ENCODE data around the gene RFXANK. TPM values are rescaled to one million over a fixed set of nuclear protein-coding genes. Genes with fewer than 3 reads are reported as not detected.

Gene RFXANK
- polyA plus RNA-seq, 1 experiment = 53.3 TPM

DNA sequence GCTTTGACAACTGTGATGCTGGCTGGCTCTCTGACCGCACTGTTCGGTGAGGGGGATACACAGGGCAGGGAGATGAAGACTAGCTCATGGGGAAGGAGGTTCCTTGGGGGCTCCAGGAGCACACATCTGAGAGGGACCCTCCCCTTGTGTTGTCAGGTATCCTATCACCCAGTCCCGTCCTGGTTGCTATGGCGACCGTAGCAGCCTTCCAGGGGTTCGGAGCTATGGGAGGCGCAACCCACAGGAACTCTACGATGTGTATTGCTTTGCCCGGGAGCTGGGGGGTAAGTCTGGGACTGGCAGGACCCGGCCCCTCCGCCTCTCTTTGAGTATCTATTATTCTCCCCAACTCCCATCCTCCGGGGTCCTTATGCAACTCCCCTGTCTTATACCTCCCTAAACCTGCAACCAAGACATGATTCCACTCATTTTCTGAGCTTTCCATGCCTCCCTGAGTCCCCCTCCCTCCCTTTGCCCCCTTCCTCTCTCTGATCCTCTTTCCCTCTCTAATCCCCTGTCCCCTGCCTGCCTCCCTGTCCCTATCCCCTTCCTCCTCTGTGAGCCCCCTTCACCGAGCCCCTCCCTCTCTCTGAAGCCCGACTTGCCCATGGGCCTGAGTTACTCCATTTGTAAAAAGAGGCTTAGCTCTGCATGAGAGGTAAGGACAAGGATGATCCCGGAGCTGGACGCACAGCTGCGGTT lies 32.2 kb downstream of the RFXANK start:
- CTCF ChIA-PET = no interaction called here
- no peaks in the 10 kb centered on the region for H3K9me3 ChIP-seq (ENCODE audit: control insufficient read depth, insufficient read depth, low read length)
- POLR2A ChIA-PET = no interaction called here
- H3K27me3 ChIP-seq (ENCODE audit: control insufficient read depth, insufficient read depth, low read length) = peaks cover 9% of the 10 kb centered on the region
- no peak overlapping the region for H3K4me3 ChIP-seq (ENCODE audit: low read depth, low read length)
- no peak for DNase-seq (ENCODE audit: low read depth, low spot score)
- no peak overlapping the region for H3K27ac ChIP-seq (ENCODE audit: low read depth, low read length)
- TF ChIP-seq, protein P1, sequence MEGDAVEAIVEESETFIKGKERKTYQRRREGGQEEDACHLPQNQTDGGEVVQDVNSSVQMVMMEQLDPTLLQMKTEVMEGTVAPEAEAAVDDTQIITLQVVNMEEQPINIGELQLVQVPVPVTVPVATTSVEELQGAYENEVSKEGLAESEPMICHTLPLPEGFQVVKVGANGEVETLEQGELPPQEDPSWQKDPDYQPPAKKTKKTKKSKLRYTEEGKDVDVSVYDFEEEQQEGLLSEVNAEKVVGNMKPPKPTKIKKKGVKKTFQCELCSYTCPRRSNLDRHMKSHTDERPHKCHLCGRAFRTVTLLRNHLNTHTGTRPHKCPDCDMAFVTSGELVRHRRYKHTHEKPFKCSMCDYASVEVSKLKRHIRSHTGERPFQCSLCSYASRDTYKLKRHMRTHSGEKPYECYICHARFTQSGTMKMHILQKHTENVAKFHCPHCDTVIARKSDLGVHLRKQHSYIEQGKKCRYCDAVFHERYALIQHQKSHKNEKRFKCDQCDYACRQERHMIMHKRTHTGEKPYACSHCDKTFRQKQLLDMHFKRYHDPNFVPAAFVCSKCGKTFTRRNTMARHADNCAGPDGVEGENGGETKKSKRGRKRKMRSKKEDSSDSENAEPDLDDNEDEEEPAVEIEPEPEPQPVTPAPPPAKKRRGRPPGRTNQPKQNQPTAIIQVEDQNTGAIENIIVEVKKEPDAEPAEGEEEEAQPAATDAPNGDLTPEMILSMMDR (IDR thresholded peaks at IDR 0.05; ENCODE audit: low read depth, low read length) = no peak

DNA sequence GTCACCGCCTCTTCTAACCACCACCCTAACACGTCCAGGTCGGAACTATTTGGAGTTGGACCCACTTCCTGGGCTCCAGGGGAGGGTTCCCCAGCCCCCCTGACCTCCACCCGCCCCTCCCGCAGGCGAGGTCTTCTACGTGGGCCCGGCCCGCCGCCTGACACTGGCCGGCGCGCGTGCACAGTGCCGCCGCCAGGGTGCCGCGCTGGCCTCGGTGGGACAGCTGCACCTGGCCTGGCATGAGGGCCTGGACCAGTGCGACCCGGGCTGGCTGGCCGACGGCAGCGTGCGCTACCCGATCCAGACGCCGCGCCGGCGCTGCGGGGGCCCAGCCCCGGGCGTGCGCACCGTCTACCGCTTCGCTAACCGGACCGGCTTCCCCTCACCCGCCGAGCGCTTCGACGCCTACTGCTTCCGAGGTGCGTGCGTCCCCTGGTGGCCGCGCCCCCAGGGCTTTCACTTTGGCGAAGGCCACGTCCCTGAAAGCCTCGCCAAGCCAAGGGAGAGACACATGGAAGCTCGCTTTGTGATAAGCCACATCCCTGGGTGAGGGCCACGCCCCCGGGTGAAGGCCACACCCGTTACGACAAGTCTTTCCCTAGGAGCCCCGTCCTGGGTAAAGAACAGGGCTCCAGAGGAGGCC lies 32.9 kb downstream of the RFXANK start:
- CTCF ChIA-PET = interaction anchor here (1.0 kb wide), 2 partner anchors 9 to 10 kb away, joined by 3 read pairs; no protein-coding TSS in a partner anchor
- no peak overlapping the region for H3K27ac ChIP-seq (ENCODE audit: low read depth, low read length)

DNA sequence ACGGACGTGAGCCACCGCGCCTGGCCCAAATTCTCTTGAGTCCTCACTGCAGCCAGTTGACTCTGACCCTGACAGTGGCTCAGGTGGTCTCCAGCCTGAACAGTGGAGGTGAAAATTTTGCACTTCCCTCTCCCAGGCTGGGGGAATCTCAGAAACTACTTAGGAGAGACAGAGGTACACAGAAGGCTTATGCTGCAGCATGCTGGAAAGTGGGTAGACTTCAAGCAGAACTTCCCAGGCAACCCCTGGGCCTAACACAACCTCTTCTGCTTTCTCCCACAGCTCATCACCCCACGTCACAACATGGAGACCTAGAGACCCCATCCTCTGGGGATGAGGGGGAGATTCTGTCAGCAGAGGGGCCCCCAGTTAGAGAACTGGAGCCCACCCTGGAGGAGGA lies 34.1 kb downstream of the RFXANK start:
- Histone ChIP-seq H3K27me3 (ENCODE audit: control insufficient read depth, insufficient read depth, low read length) (peaks cover 12% of the 10 kb centered on the region), H3K4me3 (ENCODE audit: low read depth, low read length) (no peak overlapping the region), H3K27ac (ENCODE audit: low read depth, low read length) (no peak overlapping the region), H3K9me3 (ENCODE audit: control insufficient read depth, insufficient read depth, low read length) (no peaks in the 10 kb centered on the region)
- CTCF ChIA-PET = interaction anchor here (1.0 kb wide), 1 partner anchor 8 kb away, joined by 3 read pairs; no protein-coding TSS in a partner anchor
- no peak for DNase-seq (ENCODE audit: low read depth, low spot score)
- POLR2A ChIA-PET = no interaction called here
- TF ChIP-seq, protein P1 (IDR thresholded peaks at IDR 0.05; ENCODE audit: low read depth, low read length) = no peak

More for the DNA sequence above, 32.9 kb downstream of the RFXANK start:
- POLR2A ChIA-PET = no interaction called here
- Histone ChIP-seq H3K4me3 (ENCODE audit: low read depth, low read length) (peak overlapping the region; percentile 25), H3K27me3 (ENCODE audit: control insufficient read depth, insufficient read depth, low read length) (peaks cover 9% of the 10 kb centered on the region), H3K9me3 (ENCODE audit: control insufficient read depth, insufficient read depth, low read length) (no peaks in the 10 kb centered on the region)
- DNase-seq (ENCODE audit: low read depth, low spot score) = peak; percentile 4
- TF ChIP-seq, protein P1 (IDR thresholded peaks at IDR 0.05; ENCODE audit: low read depth, low read length) = peak; percentile 70

DNA sequence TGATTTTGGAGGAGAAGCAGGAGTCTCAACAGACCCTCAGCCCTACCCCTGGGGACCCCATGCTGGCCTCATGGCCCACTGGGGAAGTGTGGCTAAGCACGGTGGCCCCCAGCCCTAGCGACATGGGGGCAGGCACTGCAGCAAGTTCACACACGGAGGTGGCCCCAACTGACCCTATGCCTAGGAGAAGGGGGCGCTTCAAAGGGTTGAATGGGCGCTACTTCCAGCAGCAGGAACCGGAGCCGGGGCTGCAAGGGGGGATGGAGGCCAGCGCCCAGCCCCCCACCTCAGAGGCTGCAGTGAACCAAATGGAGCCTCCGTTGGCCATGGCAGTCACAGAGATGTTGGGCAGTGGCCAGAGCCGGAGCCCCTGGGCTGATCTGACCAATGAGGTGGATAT lies 34.6 kb downstream of the RFXANK start:
- TF ChIP-seq, protein P1 (IDR thresholded peaks at IDR 0.05; ENCODE audit: low read depth, low read length) = no peak
- H3K27me3 ChIP-seq (ENCODE audit: control insufficient read depth, insufficient read depth, low read length) = peaks cover 13% of the 10 kb centered on the region
- no peak overlapping the region for H3K27ac ChIP-seq (ENCODE audit: low read depth, low read length)
- no peak for DNase-seq (ENCODE audit: low read depth, low spot score)
- ChIA-PET POLR2A (no interaction called here), CTCF (no interaction called here)
- no peaks in the 10 kb centered on the region for H3K9me3 ChIP-seq (ENCODE audit: control insufficient read depth, insufficient read depth, low read length)
- no peak overlapping the region for H3K4me3 ChIP-seq (ENCODE audit: low read depth, low read length)

DNA sequence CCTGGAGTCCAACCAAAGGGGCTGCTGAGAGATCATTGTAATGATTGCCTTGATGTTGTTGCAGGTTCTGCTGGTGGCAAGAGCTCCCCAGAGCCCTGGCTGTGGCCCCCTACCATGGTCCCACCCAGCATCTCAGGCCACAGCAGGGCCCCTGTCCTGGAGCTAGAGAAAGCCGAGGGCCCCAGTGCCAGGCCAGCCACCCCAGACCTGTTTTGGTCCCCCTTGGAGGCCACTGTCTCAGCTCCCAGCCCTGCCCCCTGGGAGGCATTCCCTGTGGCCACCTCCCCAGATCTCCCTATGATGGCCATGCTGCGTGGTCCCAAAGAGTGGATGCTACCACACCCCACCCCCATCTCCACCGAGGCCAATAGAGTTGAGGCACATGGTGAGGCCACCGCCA lies 35.2 kb downstream of the RFXANK start:
- TF ChIP-seq, protein P1 (IDR thresholded peaks at IDR 0.05; ENCODE audit: low read depth, low read length) = no peak
- Histone ChIP-seq H3K9me3 (ENCODE audit: control insufficient read depth, insufficient read depth, low read length) (no peaks in the 10 kb centered on the region), H3K4me3 (ENCODE audit: low read depth, low read length) (no peak overlapping the region), H3K27ac (ENCODE audit: low read depth, low read length) (no peak overlapping the region), H3K27me3 (ENCODE audit: control insufficient read depth, insufficient read depth, low read length) (peaks cover 13% of the 10 kb centered on the region)
- ChIA-PET CTCF (interaction anchor here (0.5 kb wide), 1 partner anchor 413 kb away, joined by 3 read pairs; no protein-coding TSS in a partner anchor), POLR2A (interaction anchor here (0.5 kb wide), 1 partner anchor 65 kb away, joined by 3 read pairs; no protein-coding TSS in a partner anchor)
- no peak for DNase-seq (ENCODE audit: low read depth, low spot score)
